Measurements from ENCODE around the gene MYO1D.

- no peak for TF ChIP-seq CTCF (conservative IDR thresholded peaks at IDR 0.05; ENCODE audit: low read depth, low read length)
- TF ChIP-seq EZH2 (IDR thresholded peaks at IDR 0.05; ENCODE audit: low read length, unreplicated experiment), result no peak
Observed at GRCh38 chr17:32463304-32463703, 413.6 kb downstream of the MYO1D start.
